HL-60 (cell line): ENCODE measurements around the gene TMEM213.
A peak's percentile ranks its signal among the peaks of the same experiment; 100 is the strongest.

Experiments used
- DNase-seq, 2 experiments: peaks; one replicate each; pipeline ENCODE4 v3.0.0-alpha.2; 2010 to 2020; ENCODE audit warnings: low read depth in 1 of 2, low spot score in 1 of 2
- H3K27ac ChIP-seq: fragments of 250-450 bp; sonication (Bioruptor Pico); replicated peaks from 2 replicates; pipeline ENCODE4 v1.5.1; 2020; ENCODE audit warnings: mild to moderate bottlenecking, moderate library complexity
- H3K27me3 ChIP-seq: fragments of 250-450 bp; sonication (Bioruptor Pico); 2 replicates; pipeline ENCODE4 v1.5.1; 2021; ENCODE audit warnings: mild to moderate bottlenecking, moderate library complexity; ENCODE audit not compliant: insufficient read depth, poor library complexity, severe bottlenecking
- H3K4me3 ChIP-seq: replicated peaks from 2 replicates; pipeline ENCODE4 v1.5.1; 2011; ENCODE audit warnings: mild to moderate bottlenecking, control low read depth, low read length; ENCODE audit not compliant: insufficient read depth
- CTCF ChIP-seq: IDR thresholded peaks from one replicate; pipeline ENCODE4 v1.5.1; 2011; ENCODE audit warnings: low read length, control low read depth, inconsistent platforms; ENCODE audit not compliant: insufficient read depth
- GABPA ChIP-seq: IDR thresholded peaks from 2 replicates; pipeline ENCODE4 v1.6.1; 2012; ENCODE audit warnings: low read depth
- POLR2AphosphoS5 ChIP-seq: IDR thresholded peaks from 2 replicates; pipeline ENCODE4 v1.6.1; 2012; ENCODE audit warnings: low read depth
- SPI1 ChIP-seq: IDR thresholded peaks from 2 replicates; pipeline ENCODE4 v1.6.1; 2012; ENCODE audit warnings: low read depth, mild to moderate bottlenecking, borderline replicate concordance
- TF ChIP-seq, protein P1 (sequence below): IDR thresholded peaks from 2 replicates; pipeline ENCODE4 v1.6.1; 2012; ENCODE audit warnings: low read depth; ENCODE audit not compliant: insufficient replicate concordance

TMEM213 gene

DNA sequence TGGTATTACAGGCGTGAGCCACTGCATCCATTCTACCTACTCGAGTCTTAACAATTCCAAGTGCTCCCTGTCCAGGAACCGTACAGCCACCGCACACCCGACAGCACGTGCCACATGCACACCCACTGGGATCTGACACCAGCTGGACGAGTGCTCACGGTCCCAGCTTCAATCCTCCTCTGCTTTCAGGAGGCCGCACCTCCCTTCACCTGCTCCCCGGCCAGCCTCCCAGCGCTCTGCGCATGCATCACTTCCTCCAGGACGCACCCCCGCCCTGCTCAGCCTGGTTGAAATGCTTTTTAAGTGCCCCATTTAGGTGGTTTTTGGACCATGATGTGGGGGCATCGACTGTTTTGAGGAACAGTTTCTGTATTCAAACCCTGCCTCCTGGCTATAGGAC lies 47.3 kb upstream of the TMEM213 start:
- no peak overlapping the region for H3K4me3 ChIP-seq
- no peak overlapping the region for H3K27ac ChIP-seq
- TF ChIP-seq POLR2AphosphoS5: no peak
- TF ChIP-seq CTCF: no peak
- no peak for TF ChIP-seq GABPA
- TF ChIP-seq, protein P1, sequence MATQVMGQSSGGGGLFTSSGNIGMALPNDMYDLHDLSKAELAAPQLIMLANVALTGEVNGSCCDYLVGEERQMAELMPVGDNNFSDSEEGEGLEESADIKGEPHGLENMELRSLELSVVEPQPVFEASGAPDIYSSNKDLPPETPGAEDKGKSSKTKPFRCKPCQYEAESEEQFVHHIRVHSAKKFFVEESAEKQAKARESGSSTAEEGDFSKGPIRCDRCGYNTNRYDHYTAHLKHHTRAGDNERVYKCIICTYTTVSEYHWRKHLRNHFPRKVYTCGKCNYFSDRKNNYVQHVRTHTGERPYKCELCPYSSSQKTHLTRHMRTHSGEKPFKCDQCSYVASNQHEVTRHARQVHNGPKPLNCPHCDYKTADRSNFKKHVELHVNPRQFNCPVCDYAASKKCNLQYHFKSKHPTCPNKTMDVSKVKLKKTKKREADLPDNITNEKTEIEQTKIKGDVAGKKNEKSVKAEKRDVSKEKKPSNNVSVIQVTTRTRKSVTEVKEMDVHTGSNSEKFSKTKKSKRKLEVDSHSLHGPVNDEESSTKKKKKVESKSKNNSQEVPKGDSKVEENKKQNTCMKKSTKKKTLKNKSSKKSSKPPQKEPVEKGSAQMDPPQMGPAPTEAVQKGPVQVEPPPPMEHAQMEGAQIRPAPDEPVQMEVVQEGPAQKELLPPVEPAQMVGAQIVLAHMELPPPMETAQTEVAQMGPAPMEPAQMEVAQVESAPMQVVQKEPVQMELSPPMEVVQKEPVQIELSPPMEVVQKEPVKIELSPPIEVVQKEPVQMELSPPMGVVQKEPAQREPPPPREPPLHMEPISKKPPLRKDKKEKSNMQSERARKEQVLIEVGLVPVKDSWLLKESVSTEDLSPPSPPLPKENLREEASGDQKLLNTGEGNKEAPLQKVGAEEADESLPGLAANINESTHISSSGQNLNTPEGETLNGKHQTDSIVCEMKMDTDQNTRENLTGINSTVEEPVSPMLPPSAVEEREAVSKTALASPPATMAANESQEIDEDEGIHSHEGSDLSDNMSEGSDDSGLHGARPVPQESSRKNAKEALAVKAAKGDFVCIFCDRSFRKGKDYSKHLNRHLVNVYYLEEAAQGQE: no peak
- no peak for TF ChIP-seq SPI1
- H3K27me3 ChIP-seq: no peaks in the 10 kb centered on the region
- DNase-seq: no peak

DNA sequence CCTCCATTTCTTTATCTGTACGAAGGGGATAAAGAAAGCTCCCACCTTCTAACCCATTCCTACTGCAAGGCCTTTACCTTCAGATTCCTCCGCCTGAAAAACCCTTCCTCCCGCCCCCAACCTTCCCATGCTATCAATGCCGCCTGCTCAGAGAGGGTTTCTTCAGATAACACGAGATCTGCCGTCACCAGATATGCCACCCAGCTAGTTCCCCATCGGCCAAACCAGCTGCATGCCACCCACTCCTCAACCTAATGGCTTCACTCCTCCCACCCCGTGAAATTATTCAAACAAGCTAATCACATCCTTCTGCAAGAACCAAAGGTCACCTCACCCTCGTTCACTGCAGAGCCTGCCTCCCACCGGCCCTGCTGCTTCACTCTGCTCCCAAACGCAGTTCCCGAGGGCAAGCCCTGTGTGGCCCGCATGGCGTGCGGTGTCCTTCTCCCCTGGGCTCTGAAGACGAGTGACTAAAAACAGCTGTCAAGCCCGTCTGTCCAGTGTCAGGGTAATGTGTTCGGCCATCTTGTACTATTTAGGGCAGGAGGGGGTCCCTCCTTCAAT lies 46.8 kb upstream of the TMEM213 start:
- Histone ChIP-seq H3K4me3 (no peak overlapping the region), H3K27me3 (no peaks in the 10 kb centered on the region), H3K27ac (no peak overlapping the region)
- no peak for DNase-seq
- no peak for TF ChIP-seq GABPA
- TF ChIP-seq POLR2AphosphoS5: no peak
- TF ChIP-seq, protein P1: no peak
- TF ChIP-seq SPI1: no peak
- TF ChIP-seq CTCF: no peak

GRCh38 chr7:138752518-138753149 lies 45.2 kb upstream of the TMEM213 start:
- no peak for TF ChIP-seq SPI1
- TF ChIP-seq POLR2AphosphoS5: peak; percentile 38; the same call in 1 of the 2 replicates
- DNase-seq: peak in 1 of 2 experiments; percentile 21
- Histone ChIP-seq H3K27me3 (no peaks in the 10 kb centered on the region), H3K4me3 (no peak overlapping the region), H3K27ac (no peak overlapping the region)

DNA sequence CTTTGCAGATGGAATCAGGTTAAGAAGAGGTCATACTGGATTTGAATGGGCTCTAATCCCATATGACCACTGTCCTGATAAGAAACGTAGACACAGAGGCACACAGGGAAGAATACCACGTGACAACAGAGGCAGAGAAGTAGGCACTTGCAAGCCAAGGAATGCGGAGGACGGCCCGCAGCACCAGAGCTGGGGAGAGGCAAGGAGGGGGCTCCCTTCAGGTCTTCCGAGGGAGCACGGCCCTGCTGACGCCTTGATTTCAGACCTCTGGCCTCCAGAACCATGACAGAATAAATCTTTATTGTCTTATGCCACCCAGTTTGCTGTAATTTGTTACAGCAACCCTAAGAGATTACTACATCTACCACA lies 44.7 kb upstream of the TMEM213 start:
- Histone ChIP-seq H3K27ac (no peak overlapping the region), H3K4me3 (no peak overlapping the region), H3K27me3 (no peaks in the 10 kb centered on the region)
- TF ChIP-seq SPI1 (no peak), GABPA (no peak), CTCF (no peak), POLR2AphosphoS5 (no peak)
- TF ChIP-seq, protein P1: no peak
- DNase-seq: no peak
